Body of pancreas (tissue), 4 donors: ENCODE data around the gene USP32. TPM values are rescaled to one million over a fixed set of nuclear protein-coding genes. Genes with fewer than 3 reads are reported as not detected.

ENCODE experiments used
- ATAC-seq: fragments of 150-250 bp; one replicate; pipeline ENCODE4 v1.9.1; 2016
- DNase-seq, 4 donors: peaks; one replicate each; pipeline ENCODE4 v3.0.0-alpha.2; 2019
- H3K27ac ChIP-seq, 4 donors: fragments of 200-600 bp; sonication (generic); 1 replicate in 3 of 4; 2 replicates in 1 of 4; pipeline versions ENCODE4 v1.5.1 to v1.6.1; 2016 to 2019; ENCODE audit warnings: mild to moderate bottlenecking in 1 of 4, mixed read lengths in 1 of 4, moderate library complexity in 1 of 4
- H3K27me3 ChIP-seq, 2 donors: fragments of 200-600 bp; sonication (generic); one replicate each; pipeline ENCODE4 v1.6.0; 2016; ENCODE audit warnings: mild to moderate bottlenecking in 1 of 2
- H3K36me3 ChIP-seq, 2 donors: fragments of 200-600 bp; sonication (generic); replicated peaks in 1 of 2; 2 replicates each; pipeline ENCODE4 v1.5.1; 2016; ENCODE audit warnings: low read depth in 2 of 2; ENCODE audit not compliant: insufficient read depth in 1 of 2
- H3K4me1 ChIP-seq: fragments of 200-600 bp; sonication (generic); one replicate; pipeline ENCODE4 v1.6.0; 2016
- H3K4me3 ChIP-seq, 2 donors: fragments of 200-600 bp; sonication (generic); 1 replicate in 1 of 2; 2 replicates in 1 of 2; pipeline ENCODE4 v1.5.1; 2016 to 2019
- H3K9me3 ChIP-seq, 3 donors: fragments of 200-600 bp; sonication (generic); 1 replicate in 2 of 3; 2 replicates in 1 of 3; pipeline ENCODE4 v1.5.1; 2016
- CTCF ChIP-seq, 7 experiments: fragments of 450-650 bp in 4 of 7; fragments of 200-600 bp in 3 of 7; sonication (generic) in 3 of 7; IDR thresholded peaks; one replicate each; pipeline ENCODE4 v1.5.1; 2016 to 2019; ENCODE audit warnings: antibody characterized with exemption in 7 of 7
- POLR2A ChIP-seq, 3 donors: fragments of 450-650 bp; IDR thresholded peaks; one replicate each; pipeline ENCODE4 v1.6.1; 2016; ENCODE audit warnings: antibody characterized with exemption in 3 of 3, mild to moderate bottlenecking in 2 of 3
- WGBS, 2 donors: methylation state at CpG; one replicate each; pipeline ENCODE4 v1.1.5; 2017; 5-methylcytosine and 5-hydroxymethylcytosine counted together
- intact Hi-C: fragments of 100-400 bp; cut with DNase I; formaldehyde crosslinking; loops from one replicate; pipeline ENCODE4 v1.15.1; 2023
- total RNA-seq, 2 donors: library from RNA; depleted of rRNA; stranded (reverse); fragments of >200 nt; gene quantifications; one replicate each; pipeline ENCODE4 v1.1.0, GENCODE V29; 2016

USP32 gene
- total RNA-seq, 2 donors from 2014 or later = 15.8 to 19.7 TPM

- no peaks in the 10 kb centered on the region for H3K27me3 ChIP-seq
- 65 to 74% methylated on average over 7 to 8 of the region's 8 CpGs for WGBS, 2 donors
- no peak overlapping the region for H3K4me3 ChIP-seq
- no peaks in the 10 kb centered on the region for H3K36me3 ChIP-seq
- H3K27ac ChIP-seq = no peak overlapping the region
- DNase-seq (peak in 1 of 4 donors; percentile 27), ATAC-seq (no peak)
- no peak for TF ChIP-seq POLR2A (IDR thresholded peaks at IDR 0.05)
- intact Hi-C loops = no loop called here
- no peaks in the 10 kb centered on the region for H3K9me3 ChIP-seq
- peaks cover 30% of the 10 kb centered on the region for H3K4me1 ChIP-seq
Measured at GRCh38 chr17:60170835-60171752, 220.8 kb downstream of the USP32 start.

- 81 to 85% methylated on average over 10 of the region's 10 CpGs for WGBS, 2 donors
- Histone ChIP-seq H3K4me1 (peaks cover 33% of the 10 kb centered on the region), H3K4me3 (no peak overlapping the region), H3K27ac (no peak overlapping the region), H3K36me3 (no peaks in the 10 kb centered on the region), H3K27me3 (no peaks in the 10 kb centered on the region), H3K9me3 (no peaks in the 10 kb centered on the region)
- ATAC-seq = no peak
- TF ChIP-seq POLR2A (IDR thresholded peaks at IDR 0.05) (no peak), CTCF (IDR thresholded peaks at IDR 0.05) (no peak)
- intact Hi-C loops = no loop called here
- DNase-seq = no peak
Measured at GRCh38 chr17:60169921-60170817, 221.8 kb downstream of the USP32 start.

GRCh38 chr17:60168654-60169053, 223.3 kb downstream of the USP32 start:
- peaks cover 33% of the 10 kb centered on the region for H3K4me1 ChIP-seq

GRCh38 chr17:60167065-60167741, 224.7 kb downstream of the USP32 start:
- Histone ChIP-seq H3K36me3 (no peaks in the 10 kb centered on the region), H3K27ac (peak overlapping the region in 3 of 4 donors; percentile 62 to 64 (median 63)), H3K27me3 (no peaks in the 10 kb centered on the region), H3K4me1 (peaks cover 42% of the 10 kb centered on the region), H3K9me3 (no peaks in the 10 kb centered on the region), H3K4me3 (no peak overlapping the region)
- DNase-seq (peak; percentile 58 to 80 (median 74)), ATAC-seq (peak; percentile 76)
- WGBS, 2 donors = 26 to 28% methylated on average over 11 of the region's 11 CpGs
- intact Hi-C loops = no loop called here
- TF ChIP-seq CTCF (IDR thresholded peaks at IDR 0.05) (no peak), POLR2A (IDR thresholded peaks at IDR 0.05) (no peak)

More at GRCh38 chr17:60168654-60169053, 223.3 kb downstream of the USP32 start:
- intact Hi-C loops = no loop called here
- Histone ChIP-seq H3K27ac (no peak overlapping the region), H3K27me3 (no peaks in the 10 kb centered on the region), H3K9me3 (no peaks in the 10 kb centered on the region), H3K36me3 (no peaks in the 10 kb centered on the region), H3K4me3 (no peak overlapping the region)
- WGBS, 2 donors = 73 to 78% methylated on average over 7 of the region's 7 CpGs
- DNase-seq (no peak), ATAC-seq (no peak)
- no peak for TF ChIP-seq POLR2A (IDR thresholded peaks at IDR 0.05)
- no peak for TF ChIP-seq CTCF (IDR thresholded peaks at IDR 0.05)
